ENCODE results near the gene TAF1C.

The TAF1C gene

DNA sequence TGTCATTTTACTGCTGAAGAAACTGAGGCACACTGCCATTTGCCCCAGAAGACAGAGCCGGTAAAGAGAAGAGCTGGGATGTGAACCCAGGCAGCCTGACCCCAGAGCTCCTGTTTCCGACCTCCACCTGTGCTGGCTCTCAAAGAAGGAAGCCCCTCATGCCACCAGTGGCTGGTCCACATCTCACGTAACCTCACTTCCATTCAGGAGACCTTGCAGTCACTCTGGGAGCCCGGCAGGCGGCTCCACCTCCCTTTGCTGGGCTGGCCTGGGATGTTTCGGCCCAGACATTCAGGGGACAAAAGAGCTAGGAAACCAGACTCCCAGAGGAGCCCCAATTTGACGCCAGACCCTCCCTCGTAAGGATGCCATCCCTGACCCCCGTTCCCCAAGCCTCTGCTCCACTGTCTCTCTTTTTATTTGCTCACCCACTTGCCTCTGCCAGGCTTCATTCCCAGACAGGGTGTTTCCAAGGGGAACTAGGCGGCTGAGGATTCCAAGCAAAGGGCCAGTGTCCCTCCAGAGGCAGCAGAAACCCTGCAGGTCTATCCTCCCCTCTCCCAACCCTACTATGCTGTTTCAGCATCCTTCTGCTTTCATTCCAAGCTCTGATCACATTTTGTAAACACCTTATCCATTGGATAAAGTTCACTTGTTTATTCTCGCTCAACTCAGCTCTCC, 2.8 kb downstream of the TAF1C start:
- Histone ChIP-seq H3K9ac (ENCODE audit: low read depth, low read length) (peak overlapping the region; percentile 91; the same call in 1 of the 2 replicates), H3K79me2 (ENCODE audit: insufficient read depth, low read length) (peaks cover 45% of the 10 kb centered on the region), H3K4me3 (ENCODE audit: low read depth in 1 of 2, low read length in 2 of 2) (no peak overlapping the region), H3K27me3 (ENCODE audit: insufficient read depth, low read length, poor library complexity) (no peaks in the 10 kb centered on the region), H3K9me3 (ENCODE audit: insufficient read depth, low read length, severe bottlenecking) (no peaks in the 10 kb centered on the region), H3K4me1 (ENCODE audit: insufficient read depth, low read length) (peaks cover 27% of the 10 kb centered on the region), H2AFZ (ENCODE audit: low read depth, low read length) (no peak overlapping the region), H3K36me3 (ENCODE audit: insufficient read depth, low read length) (peaks cover 63% of the 10 kb centered on the region), H3K27ac (ENCODE audit: low read length) (no peak overlapping the region), H3K4me2 (ENCODE audit: insufficient read depth, low read length) (peak overlapping the region; percentile 79; the same call in 1 of the 2 replicates), H4K20me1 (ENCODE audit: insufficient read depth, low read length) (peaks cover 35% of the 10 kb centered on the region)
- ATAC-seq (ENCODE audit: insufficient read depth, low read depth) (no peak), DNase-seq (no peak)
- no peak for TF ChIP-seq EZH2 (IDR thresholded peaks at IDR 0.05; ENCODE audit: borderline replicate concordance, low read depth, low read length, severe bottlenecking)
- TF ChIP-seq, protein P1, sequence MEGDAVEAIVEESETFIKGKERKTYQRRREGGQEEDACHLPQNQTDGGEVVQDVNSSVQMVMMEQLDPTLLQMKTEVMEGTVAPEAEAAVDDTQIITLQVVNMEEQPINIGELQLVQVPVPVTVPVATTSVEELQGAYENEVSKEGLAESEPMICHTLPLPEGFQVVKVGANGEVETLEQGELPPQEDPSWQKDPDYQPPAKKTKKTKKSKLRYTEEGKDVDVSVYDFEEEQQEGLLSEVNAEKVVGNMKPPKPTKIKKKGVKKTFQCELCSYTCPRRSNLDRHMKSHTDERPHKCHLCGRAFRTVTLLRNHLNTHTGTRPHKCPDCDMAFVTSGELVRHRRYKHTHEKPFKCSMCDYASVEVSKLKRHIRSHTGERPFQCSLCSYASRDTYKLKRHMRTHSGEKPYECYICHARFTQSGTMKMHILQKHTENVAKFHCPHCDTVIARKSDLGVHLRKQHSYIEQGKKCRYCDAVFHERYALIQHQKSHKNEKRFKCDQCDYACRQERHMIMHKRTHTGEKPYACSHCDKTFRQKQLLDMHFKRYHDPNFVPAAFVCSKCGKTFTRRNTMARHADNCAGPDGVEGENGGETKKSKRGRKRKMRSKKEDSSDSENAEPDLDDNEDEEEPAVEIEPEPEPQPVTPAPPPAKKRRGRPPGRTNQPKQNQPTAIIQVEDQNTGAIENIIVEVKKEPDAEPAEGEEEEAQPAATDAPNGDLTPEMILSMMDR (IDR thresholded peaks at IDR 0.05; ENCODE audit: borderline replicate concordance, extremely low read depth, low read length, poor library complexity, severe bottlenecking), result no peak

DNA sequence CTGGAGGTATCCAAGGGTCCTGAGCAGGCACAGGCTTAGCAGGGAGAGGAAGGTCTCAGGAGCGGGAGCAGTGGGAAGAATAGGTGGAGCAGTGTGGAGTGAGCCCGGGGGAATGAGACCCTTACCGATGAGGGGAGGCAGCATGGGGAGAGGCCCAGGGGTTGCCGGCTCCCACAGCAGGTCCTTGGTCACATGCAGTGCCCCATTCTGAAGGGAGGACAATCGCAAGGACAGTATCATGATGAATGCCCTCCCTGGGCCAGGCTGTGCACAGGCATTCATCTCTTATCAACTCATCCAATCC, 3.3 kb downstream of the TAF1C start:
- no peak overlapping the region for H2AFZ ChIP-seq (ENCODE audit: low read depth, low read length)
- 0 out of 2 replicates have a peak overlapping the region, but pooled peaks have one; percentile 79 for H3K4me2 ChIP-seq (ENCODE audit: insufficient read depth, low read length)
- TF ChIP-seq, protein P1 (IDR thresholded peaks at IDR 0.05; ENCODE audit: borderline replicate concordance, extremely low read depth, low read length, poor library complexity, severe bottlenecking), result no peak
- no peak for TF ChIP-seq EZH2 (IDR thresholded peaks at IDR 0.05; ENCODE audit: borderline replicate concordance, low read depth, low read length, severe bottlenecking)

DNA sequence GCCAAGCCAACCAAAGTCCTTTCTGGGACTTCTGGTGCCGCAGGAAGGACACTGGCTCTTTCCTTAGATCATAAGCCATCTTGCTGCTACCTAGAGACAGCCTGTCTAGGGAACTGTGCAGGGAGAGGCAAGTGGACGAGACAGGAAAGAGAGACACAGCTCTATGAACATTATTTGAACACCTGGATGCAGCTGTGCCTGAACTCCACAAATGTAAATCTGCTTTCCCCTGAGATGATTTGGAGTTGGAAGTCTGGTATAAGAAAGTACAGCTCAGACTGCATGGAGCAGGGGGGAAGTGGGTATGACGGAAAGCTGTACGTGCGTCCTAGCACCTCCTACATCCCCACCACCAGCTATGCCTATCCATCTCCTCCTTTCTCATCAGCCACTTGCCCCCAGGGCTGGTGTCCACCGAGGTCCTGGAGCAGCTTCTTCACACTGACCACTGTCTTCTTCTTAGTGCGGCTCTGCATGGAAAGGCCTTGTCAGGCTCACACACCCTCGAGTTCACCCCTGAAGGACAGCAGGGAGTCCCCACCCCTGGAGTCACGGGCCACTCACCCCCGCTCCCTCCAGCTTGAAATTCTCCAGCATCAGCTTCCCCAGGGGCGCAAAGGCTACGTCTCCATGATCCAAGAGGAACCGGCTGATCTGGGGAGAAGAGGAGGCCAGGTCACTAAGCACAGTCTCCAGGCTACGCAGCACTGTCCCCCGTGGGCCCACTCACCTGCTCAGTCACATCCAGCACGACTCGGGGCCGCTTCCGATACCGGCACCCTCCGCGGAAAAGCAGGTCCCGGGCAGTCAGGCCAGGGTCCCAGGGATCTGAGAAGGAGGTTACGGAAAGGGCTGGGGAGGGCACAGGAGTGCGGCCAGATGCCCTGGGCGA, 3.9 kb downstream of the TAF1C start:
- no peak overlapping the region for H2AFZ ChIP-seq (ENCODE audit: low read depth, low read length)
- TF ChIP-seq, protein P1 (IDR thresholded peaks at IDR 0.05; ENCODE audit: borderline replicate concordance, extremely low read depth, low read length, poor library complexity, severe bottlenecking), result no peak
- TF ChIP-seq EZH2 (IDR thresholded peaks at IDR 0.05; ENCODE audit: borderline replicate concordance, low read depth, low read length, severe bottlenecking), result no peak
- no peaks in the 10 kb centered on the region for H3K9me3 ChIP-seq (ENCODE audit: insufficient read depth, low read length, severe bottlenecking)
- H3K79me2 ChIP-seq (ENCODE audit: insufficient read depth, low read length), result peaks cover 45% of the 10 kb centered on the region
- H3K27ac ChIP-seq (ENCODE audit: low read length), result no peak overlapping the region
- DNase-seq (no peak), ATAC-seq (ENCODE audit: insufficient read depth, low read depth) (no peak)
- peaks cover 74% of the 10 kb centered on the region for H3K36me3 ChIP-seq (ENCODE audit: insufficient read depth, low read length)
- no peaks in the 10 kb centered on the region for H3K27me3 ChIP-seq (ENCODE audit: insufficient read depth, low read length, poor library complexity)
- peaks cover 40% of the 10 kb centered on the region for H4K20me1 ChIP-seq (ENCODE audit: insufficient read depth, low read length)
- no peak overlapping the region for H3K4me2 ChIP-seq (ENCODE audit: insufficient read depth, low read length)
- no peak overlapping the region for H3K4me3 ChIP-seq (ENCODE audit: low read depth in 1 of 2, low read length in 2 of 2)
- H3K9ac ChIP-seq (ENCODE audit: low read depth, low read length), result no peak overlapping the region
- H3K4me1 ChIP-seq (ENCODE audit: insufficient read depth, low read length), result peaks cover 27% of the 10 kb centered on the region

More for the DNA sequence above, 3.3 kb downstream of the TAF1C start:
- Histone ChIP-seq H3K4me3 (ENCODE audit: low read depth in 1 of 2, low read length in 2 of 2) (no peak overlapping the region), H3K9ac (ENCODE audit: low read depth, low read length) (no peak overlapping the region), H4K20me1 (ENCODE audit: insufficient read depth, low read length) (peaks cover 35% of the 10 kb centered on the region), H3K27me3 (ENCODE audit: insufficient read depth, low read length, poor library complexity) (no peaks in the 10 kb centered on the region), H3K36me3 (ENCODE audit: insufficient read depth, low read length) (peaks cover 68% of the 10 kb centered on the region), H3K27ac (ENCODE audit: low read length) (no peak overlapping the region), H3K79me2 (ENCODE audit: insufficient read depth, low read length) (peaks cover 45% of the 10 kb centered on the region), H3K9me3 (ENCODE audit: insufficient read depth, low read length, severe bottlenecking) (no peaks in the 10 kb centered on the region), H3K4me1 (ENCODE audit: insufficient read depth, low read length) (peaks cover 27% of the 10 kb centered on the region)
- ATAC-seq (ENCODE audit: insufficient read depth, low read depth) (no peak), DNase-seq (no peak)

Measured in DND-41 (cell line).